PFSK-1 (cell line): ENCODE measurements around the gene SPNS3.

Experiments
- FOXP2 ChIP-seq: optimal IDR thresholded peaks from 2 replicates; pipeline ENCODE3; 2011; ENCODE audit warnings: borderline replicate concordance, control low read depth, inconsistent platforms; ENCODE audit not compliant: insufficient read depth; ENCODE audit errors: extremely low read length, extremely low read depth
- POLR2AphosphoS5 ChIP-seq: IDR thresholded peaks from 2 replicates; pipeline ENCODE4 v1.6.1; 2012; ENCODE audit warnings: low read depth, mild to moderate bottlenecking, control low read depth, low read length, moderate library complexity
- REST ChIP-seq, 2 experiments: IDR thresholded peaks; 2 replicates each; pipeline versions ENCODE4 v1.6.1 to v1.8.0; 2011 to 2012; ENCODE audit warnings: low read depth in 2 of 2, low read length in 2 of 2, control low read depth in 1 of 2, inconsistent platforms in 1 of 2, mild to moderate bottlenecking in 1 of 2, moderate library complexity in 1 of 2; ENCODE audit not compliant: insufficient read depth in 1 of 2
- SIN3A ChIP-seq: IDR thresholded peaks from 2 replicates; pipeline ENCODE4 v1.6.1; 2012; ENCODE audit warnings: mild to moderate bottlenecking, low read length, moderate library complexity, borderline replicate concordance; ENCODE audit not compliant: insufficient read depth
- TAF1 ChIP-seq: IDR thresholded peaks from 2 replicates; pipeline ENCODE4 v1.6.1; 2012; ENCODE audit warnings: low read length, control low read depth, borderline replicate concordance; ENCODE audit not compliant: insufficient read depth

- TF ChIP-seq POLR2AphosphoS5: no peak
- TF ChIP-seq TAF1: no peak
- no peak for TF ChIP-seq REST (IDR thresholded peaks at IDR 0.05; ENCODE audit: insufficient read depth in 1 of 2, low read depth in 2 of 2, low read length in 2 of 2)
- no peak for TF ChIP-seq SIN3A
- TF ChIP-seq FOXP2: no peak
Measured at GRCh38 chr17:4440690-4441686, 7.2 kb downstream of the SPNS3 start.
